KOPT-K1 (cell line): ENCODE data around the gene CETP.
A peak's percentile ranks its signal among the peaks of the same experiment; 100 is the strongest.

ENCODE experiments used
- H3K27ac ChIP-seq: fragments of 200-600 bp; sonication (generic); 2 replicates; pipeline ENCODE4 v1.5.1; 2016; ENCODE audit warnings: antibody characterized with exemption, mild to moderate bottlenecking, low read depth, low read length; ENCODE audit not compliant: poor library complexity, severe bottlenecking
- H3K36me3 ChIP-seq: fragments of 200-600 bp; sonication (generic); 2 replicates; pipeline ENCODE4 v1.5.1; 2017; ENCODE audit warnings: antibody characterized with exemption, mild to moderate bottlenecking, low read length, moderate library complexity; ENCODE audit not compliant: insufficient read depth
- H3K9me3 ChIP-seq: fragments of 200-600 bp; sonication (generic); 2 replicates; pipeline ENCODE4 v1.5.1; 2017; ENCODE audit warnings: antibody characterized with exemption, low read length, mild to moderate bottlenecking; ENCODE audit not compliant: insufficient read depth, poor library complexity, severe bottlenecking

CETP gene

DNA sequence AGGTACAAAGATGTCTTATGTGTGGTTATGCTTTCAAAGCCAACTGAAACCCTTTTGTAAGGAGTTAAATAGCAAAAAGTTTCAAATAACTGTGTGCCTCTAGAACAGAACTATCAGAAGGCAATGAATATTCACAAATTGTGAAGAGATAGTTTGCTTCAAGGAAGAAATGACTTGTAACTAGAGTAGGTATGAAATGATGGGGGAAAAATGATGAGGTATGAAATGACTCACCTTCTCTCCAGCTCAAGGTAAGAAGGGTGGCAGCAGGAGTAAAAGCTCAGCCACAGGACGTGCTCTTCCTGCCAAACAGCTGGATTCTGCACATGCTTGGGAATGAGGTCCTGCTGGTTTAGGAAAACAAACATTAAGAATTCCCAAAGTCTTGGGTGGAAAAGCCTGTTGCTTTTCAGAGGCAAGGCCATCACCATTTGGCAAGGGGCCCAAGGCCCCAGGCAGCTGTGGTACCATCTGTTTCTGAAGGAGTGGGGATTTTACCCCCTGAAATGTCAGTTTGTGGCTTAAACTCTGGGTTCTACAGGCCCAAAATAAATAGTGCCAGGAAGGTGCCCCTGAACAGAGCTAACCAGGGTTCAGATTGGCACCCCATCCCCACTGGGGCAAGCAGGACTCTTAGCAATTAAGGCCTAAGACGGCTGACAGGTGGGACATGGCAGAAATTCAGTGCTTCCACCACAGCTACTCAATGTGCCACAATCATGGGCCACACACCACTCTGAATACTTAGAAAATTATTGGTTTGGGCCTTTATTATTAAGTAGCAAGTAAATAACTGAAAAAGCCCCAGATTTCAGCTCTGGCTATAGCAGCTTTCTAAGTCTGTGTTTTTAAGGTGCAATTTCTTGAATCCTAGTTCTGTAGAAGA, 16.6 kb upstream of the CETP start:
- H3K36me3 ChIP-seq, result peaks cover 67% of the 10 kb centered on the region
- H3K27ac ChIP-seq, result peak overlapping the region; percentile 10
- no peaks in the 10 kb centered on the region for H3K9me3 ChIP-seq

DNA sequence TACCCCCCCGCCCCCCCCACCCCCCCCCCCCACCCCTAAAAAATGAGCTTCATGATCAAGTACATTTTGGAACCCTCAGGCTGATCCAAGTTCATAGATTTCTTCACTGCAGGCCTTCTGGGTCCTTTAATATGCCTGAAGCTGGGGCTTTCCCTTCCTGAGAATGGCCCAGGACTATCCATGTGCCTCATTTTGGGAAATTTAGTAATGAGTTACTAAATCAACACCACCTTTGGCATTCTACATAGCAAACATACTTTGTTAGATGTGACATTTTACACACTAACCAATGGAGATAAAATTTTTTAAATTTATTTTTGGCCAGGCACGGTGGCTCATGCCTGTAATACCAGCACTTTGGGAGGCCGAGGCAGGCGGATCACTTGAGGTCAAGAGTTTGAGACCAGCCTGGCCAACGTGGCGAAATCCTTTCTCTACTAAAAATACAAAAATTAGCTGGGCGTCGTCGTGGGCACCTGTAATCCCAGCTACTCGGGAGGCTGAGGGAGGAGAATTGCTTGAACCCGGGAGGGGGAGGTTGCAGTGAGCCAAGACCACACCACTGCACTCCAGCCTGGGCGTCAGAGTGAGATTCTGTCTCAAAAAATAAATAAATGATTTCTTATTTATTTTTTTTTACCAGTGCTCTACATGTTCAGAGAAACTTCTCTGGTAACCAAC, 15.8 kb upstream of the CETP start:
- Histone ChIP-seq H3K36me3 (peaks cover 59% of the 10 kb centered on the region), H3K9me3 (no peaks in the 10 kb centered on the region), H3K27ac (no peak overlapping the region)

DNA sequence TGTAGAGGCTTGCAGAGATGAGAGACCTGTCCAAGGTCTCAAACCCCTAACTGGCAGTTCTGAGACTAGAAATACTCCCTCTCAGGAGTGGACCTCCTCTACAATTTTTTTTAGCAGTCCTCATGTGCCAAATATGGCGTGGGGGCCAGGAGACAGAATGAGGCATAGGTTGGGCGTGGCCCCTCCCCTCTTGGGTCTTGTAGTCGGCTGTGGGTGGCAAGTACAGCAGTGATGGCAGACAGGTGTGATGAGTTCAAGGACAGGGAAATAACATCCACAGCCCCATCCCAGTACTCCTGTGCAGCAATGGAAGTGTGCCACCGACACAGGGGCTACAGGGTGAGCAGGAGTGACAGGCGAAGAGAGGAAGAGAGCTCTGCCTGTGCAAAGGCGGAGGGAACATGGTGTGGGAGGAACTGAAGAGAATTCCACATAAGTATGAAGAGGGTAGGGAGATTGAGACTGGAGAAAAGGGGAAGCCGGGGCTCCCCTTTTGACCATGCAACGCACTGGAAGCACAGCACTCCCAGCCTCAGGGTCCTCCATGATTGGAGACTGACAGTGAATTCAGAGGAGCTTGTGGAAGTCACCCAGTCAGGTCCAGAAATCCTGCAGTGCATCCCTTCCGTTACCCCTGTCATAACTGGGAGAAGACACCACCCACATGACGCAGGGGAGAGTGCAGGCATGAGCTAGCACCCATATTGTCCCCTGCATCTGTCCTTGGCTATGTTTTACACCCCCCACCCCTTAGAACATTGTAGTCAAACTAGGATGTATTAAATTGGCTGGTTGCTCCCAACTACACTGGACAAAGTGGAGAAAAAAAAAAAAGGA, 14.8 kb upstream of the CETP start:
- Histone ChIP-seq H3K36me3 (peaks cover 49% of the 10 kb centered on the region), H3K9me3 (no peaks in the 10 kb centered on the region), H3K27ac (no peak overlapping the region)

GRCh38 chr16:56947604-56947995, 14.2 kb upstream of the CETP start:
- H3K9me3 ChIP-seq, result no peaks in the 10 kb centered on the region
- H3K27ac ChIP-seq, result no peak overlapping the region
- H3K36me3 ChIP-seq, result peaks cover 43% of the 10 kb centered on the region

DNA sequence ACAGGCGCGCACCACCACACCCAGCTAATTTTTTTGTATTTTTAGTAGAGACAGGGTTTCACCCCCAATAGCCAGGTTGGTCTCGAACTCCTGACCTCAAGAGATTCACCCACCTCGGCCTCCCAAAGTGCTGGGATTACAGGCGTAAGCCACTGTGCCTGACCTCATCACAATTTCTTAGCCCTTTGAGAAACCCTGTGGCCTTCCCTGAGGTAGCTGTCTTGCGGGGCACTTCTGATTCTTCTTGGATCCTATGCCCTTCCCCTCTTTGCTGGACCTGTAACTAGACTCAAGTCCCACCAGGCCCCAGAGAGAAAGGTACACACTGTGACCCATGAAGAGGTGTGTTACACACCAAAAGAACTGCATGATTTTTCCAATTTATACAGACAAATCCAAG, 13.5 kb upstream of the CETP start:
- H3K27ac ChIP-seq, result no peak overlapping the region
- H3K36me3 ChIP-seq, result peaks cover 36% of the 10 kb centered on the region
- no peaks in the 10 kb centered on the region for H3K9me3 ChIP-seq

- H3K9me3 ChIP-seq, result no peaks in the 10 kb centered on the region
- peaks cover 18% of the 10 kb centered on the region for H3K36me3 ChIP-seq
- no peak overlapping the region for H3K27ac ChIP-seq
Observed at GRCh38 chr16:56950051-56950450, 11.7 kb upstream of the CETP start.

DNA sequence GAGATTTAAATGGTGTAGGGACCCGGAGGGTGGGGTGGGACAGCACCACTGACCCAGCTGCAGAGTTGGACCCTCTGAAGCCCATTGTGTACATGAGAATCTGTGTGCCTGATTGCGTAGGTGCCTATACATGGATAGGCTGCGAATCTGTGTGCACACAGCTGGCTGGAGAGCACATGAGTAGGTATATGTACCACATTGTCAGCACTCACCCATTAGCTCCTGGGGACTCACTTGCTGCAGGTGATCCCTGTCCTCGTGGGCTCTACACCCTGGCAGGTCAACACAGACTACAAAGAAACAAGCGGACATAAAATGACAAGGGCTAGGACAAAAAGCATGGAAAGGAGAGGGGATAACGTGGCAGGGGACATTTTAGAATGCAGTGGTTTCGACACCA, 11.3 kb upstream of the CETP start:
- Histone ChIP-seq H3K9me3 (no peaks in the 10 kb centered on the region), H3K27ac (no peak overlapping the region), H3K36me3 (peaks cover 14% of the 10 kb centered on the region)

- no peaks in the 10 kb centered on the region for H3K9me3 ChIP-seq
- H3K36me3 ChIP-seq, result peaks cover 9% of the 10 kb centered on the region; the same call in 1 of the 2 replicates
- H3K27ac ChIP-seq, result no peak overlapping the region
Observed at GRCh38 chr16:56950881-56951771, 10.6 kb upstream of the CETP start.

- H3K36me3 ChIP-seq, result no peaks in the 10 kb centered on the region
- H3K9me3 ChIP-seq, result no peaks in the 10 kb centered on the region
- H3K27ac ChIP-seq, result no peak overlapping the region
Observed at GRCh38 chr16:56953006-56953405, 8.7 kb upstream of the CETP start.

GRCh38 chr16:56956076-56956475, 5.7 kb upstream of the CETP start:
- Histone ChIP-seq H3K27ac (no peak overlapping the region), H3K9me3 (no peaks in the 10 kb centered on the region), H3K36me3 (no peaks in the 10 kb centered on the region)

- no peaks in the 10 kb centered on the region for H3K36me3 ChIP-seq
- no peaks in the 10 kb centered on the region for H3K9me3 ChIP-seq
- H3K27ac ChIP-seq, result no peak overlapping the region
Observed at GRCh38 chr16:56956756-56957155, 5.0 kb upstream of the CETP start.

- no peak overlapping the region for H3K27ac ChIP-seq
- no peaks in the 10 kb centered on the region for H3K9me3 ChIP-seq
- H3K36me3 ChIP-seq, result no peaks in the 10 kb centered on the region
Observed at GRCh38 chr16:56960681-56961281, 969 bp upstream of the CETP start.

DNA sequence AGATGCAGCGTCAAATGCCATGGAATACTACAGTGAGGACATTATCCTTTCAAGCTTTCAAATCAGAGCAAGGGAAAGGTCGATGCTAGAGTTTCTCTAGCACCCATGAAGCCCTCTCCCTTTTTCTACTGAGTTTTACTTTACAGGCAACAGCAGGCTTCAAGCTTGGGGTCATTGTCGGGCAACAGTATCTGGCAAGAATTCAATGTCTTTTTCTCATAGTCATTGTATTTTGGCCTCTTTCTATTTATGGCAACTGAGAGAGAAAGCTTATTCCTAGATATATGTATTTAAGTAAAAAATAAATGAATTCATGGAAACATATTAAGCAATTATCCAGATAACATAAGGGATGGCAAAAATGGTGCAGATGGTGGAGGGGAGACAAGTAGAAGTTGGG, 364 bp upstream of the CETP start:
- no peaks in the 10 kb centered on the region for H3K36me3 ChIP-seq
- no peaks in the 10 kb centered on the region for H3K9me3 ChIP-seq
- H3K27ac ChIP-seq, result no peak overlapping the region
